Neural cell (in vitro differentiated cells): ENCODE data around the gene HMGB1. TPM values are rescaled to one million over a fixed set of nuclear protein-coding genes. Genes with fewer than 3 reads are reported as not detected.

Experiments used
- H2AFZ ChIP-seq: fragments of 200-600, 300-800 bp; sonication (generic), shearing (Covaris generic); 2 replicates; pipeline ENCODE4 v1.6.0; 2014; ENCODE audit warnings: low read depth, mild to moderate bottlenecking, antibody characterized with exemption, low read length, moderate library complexity
- H3F3A ChIP-seq: fragments of 200-600 bp; shearing (Covaris generic); 2 replicates; pipeline ENCODE4 v1.6.1; 2016; ENCODE audit warnings: mild to moderate bottlenecking, moderate library complexity, mixed read lengths, antibody characterized with exemption, low read length; ENCODE audit not compliant: insufficient read depth, poor library complexity, severe bottlenecking
- H3K27ac ChIP-seq: fragments of 200-600, 300-800 bp; sonication (generic), shearing (Covaris generic); 2 replicates; pipeline ENCODE4 v1.5.1; 2014; ENCODE audit warnings: mild to moderate bottlenecking, low read length, moderate library complexity
- H3K27me3 ChIP-seq: fragments of 300-800, 200-600 bp; sonication (generic), shearing (Covaris generic); 2 replicates; pipeline ENCODE4 v1.6.0; 2014; ENCODE audit warnings: mild to moderate bottlenecking, low read depth, low read length, moderate library complexity; ENCODE audit not compliant: insufficient read depth
- H3K36me3 ChIP-seq: fragments of 300-800, 200-600 bp; sonication (generic), shearing (Covaris generic); 2 replicates; pipeline ENCODE4 v1.5.1; 2014; ENCODE audit warnings: mild to moderate bottlenecking, antibody characterized with exemption, low read length, moderate library complexity; ENCODE audit not compliant: insufficient read depth
- H3K4me2 ChIP-seq: fragments of 300-800, 200-600 bp; sonication (generic), shearing (Covaris generic); 2 replicates; pipeline ENCODE4 v1.6.0; 2014; ENCODE audit warnings: mild to moderate bottlenecking, low read length
- H3K4me3 ChIP-seq: fragments of 300-800, 200-600 bp; sonication (generic), shearing (Covaris generic); 2 replicates; pipeline ENCODE4 v1.5.1; 2014; ENCODE audit warnings: mild to moderate bottlenecking, low read length, moderate library complexity
- H3K79me2 ChIP-seq: fragments of 200-600 bp; shearing (Covaris generic); replicated peaks from 2 replicates; pipeline ENCODE4 v1.6.0; 2014; ENCODE audit warnings: mild to moderate bottlenecking, low read length, moderate library complexity; ENCODE audit not compliant: insufficient read depth
- H3K9ac ChIP-seq: fragments of 300-800, 200-600 bp; sonication (generic), shearing (Covaris generic); 2 replicates; pipeline ENCODE4 v1.6.1; 2016; ENCODE audit warnings: mild to moderate bottlenecking, low read length, mixed read lengths
- H3K9me2 ChIP-seq: fragments of 200-600 bp; shearing (Covaris generic); 2 replicates; pipeline ENCODE4 v1.6.1; 2016; ENCODE audit warnings: mild to moderate bottlenecking, low read length, mixed read lengths; ENCODE audit not compliant: insufficient read depth
- H3K9me3 ChIP-seq: fragments of 200-600, 300-800 bp; sonication (generic), shearing (Covaris generic); 2 replicates; pipeline ENCODE4 v1.6.1; 2016; ENCODE audit warnings: mild to moderate bottlenecking, mixed run types, low read length, moderate library complexity, mixed read lengths
- H4K20me1 ChIP-seq: fragments of 200-600 bp; shearing (Covaris generic); 2 replicates; pipeline ENCODE4 v1.6.1; 2016; ENCODE audit warnings: mild to moderate bottlenecking, mixed run types; ENCODE audit not compliant: insufficient read depth
- MXI1 ChIP-seq: fragments of 450-650 bp; conservative IDR thresholded peaks from 2 replicates; pipeline ENCODE4 v1.6.1; 2014; ENCODE audit warnings: antibody characterized with exemption, mild to moderate bottlenecking; ENCODE audit not compliant: poor library complexity, severe bottlenecking
- polyA plus RNA-seq: library from polyadenylated mRNA; depleted of rRNA; stranded (reverse); fragments of >200 nt; gene quantifications from 2 replicates; pipeline ENCODE4 v1.2.3, GENCODE V29; 2014

HMGB1 gene
- polyA plus RNA-seq, 1 donor from 2014 or later = 1,091 TPM

GRCh38 chr13:30406779-30407416 is 58.8 kb downstream of the HMGB1 start:
- no peaks in the 10 kb centered on the region for H3K9me3 ChIP-seq
- H3K9me2 ChIP-seq = no peaks in the 10 kb centered on the region
- H3K27me3 ChIP-seq = no peaks in the 10 kb centered on the region
- H3K79me2 ChIP-seq = no peaks in the 10 kb centered on the region
- H3K27ac ChIP-seq = no peak overlapping the region
- H3K4me2 ChIP-seq = no peak overlapping the region
- no peaks in the 10 kb centered on the region for H3F3A ChIP-seq
- H3K36me3 ChIP-seq = no peaks in the 10 kb centered on the region
- H4K20me1 ChIP-seq = no peaks in the 10 kb centered on the region
- no peak overlapping the region for H3K4me3 ChIP-seq
- no peak overlapping the region for H2AFZ ChIP-seq
- H3K9ac ChIP-seq = no peak overlapping the region
- TF ChIP-seq MXI1 = no peak

Other genes starting within 250 kb of the HMGB1 start
- gene KATNAL1, start 158.4 kb downstream of the HMGB1 start, polyA plus RNA-seq = 21.9 and 24.9 TPM in 2 replicates
- gene UBE2L5, start 43.4 kb downstream of the HMGB1 start, polyA plus RNA-seq = not detected in 2 replicates
- 60.1 and 67.1 TPM in 2 replicates for gene USPL1, start 152.0 kb upstream of the HMGB1 start, polyA plus RNA-seq